ENCODE measurements around the gene ARHGEF3.

ARHGEF3 gene

GRCh38 chr3:56799251-56799882, 2.4 kb downstream of the ARHGEF3 start:
- DNase-seq (ENCODE audit: insufficient read length, low spot score) (peak; percentile 39), FAIRE-seq (peak; percentile 83)

- FAIRE-seq: no peak
- no peak for DNase-seq (ENCODE audit: insufficient read length, low spot score)
Measured at GRCh38 chr3:56796996-56797395, 4.8 kb downstream of the ARHGEF3 start.

- FAIRE-seq: no peak
- DNase-seq (ENCODE audit: insufficient read length, low spot score): no peak
Measured at GRCh38 chr3:56796202-56796601, 5.5 kb downstream of the ARHGEF3 start.

GRCh38 chr3:56795829-56796185, 5.9 kb downstream of the ARHGEF3 start:
- DNase-seq (ENCODE audit: insufficient read length, low spot score): no peak
- FAIRE-seq: no peak

- no peak for FAIRE-seq
Measured at GRCh38 chr3:56795097-56795828, 6.5 kb downstream of the ARHGEF3 start.

GRCh38 chr3:56792193-56792592, 9.6 kb downstream of the ARHGEF3 start:
- DNase-seq (ENCODE audit: insufficient read length, low spot score): no peak

More at GRCh38 chr3:56795097-56795828, 6.5 kb downstream of the ARHGEF3 start:
- DNase-seq (ENCODE audit: insufficient read length, low spot score): no peak

GRCh38 chr3:56790016-56790821, 11.5 kb downstream of the ARHGEF3 start:
- no peak for DNase-seq (ENCODE audit: insufficient read length, low spot score)
- FAIRE-seq: no peak

More at GRCh38 chr3:56792193-56792592, 9.6 kb downstream of the ARHGEF3 start:
- FAIRE-seq: no peak

- DNase-seq (ENCODE audit: insufficient read length, low spot score): no peak
- FAIRE-seq: no peak
Measured at GRCh38 chr3:56789076-56789475, 12.7 kb downstream of the ARHGEF3 start.

GRCh38 chr3:56788521-56788920, 13.2 kb downstream of the ARHGEF3 start:
- no peak for DNase-seq (ENCODE audit: insufficient read length, low spot score)
- no peak for FAIRE-seq

- DNase-seq (ENCODE audit: insufficient read length, low spot score) (no peak), FAIRE-seq (no peak)
Measured at GRCh38 chr3:56787784-56788256, 13.9 kb downstream of the ARHGEF3 start.

GRCh38 chr3:56787258-56787775, 14.4 kb downstream of the ARHGEF3 start:
- DNase-seq (ENCODE audit: insufficient read length, low spot score): no peak
- no peak for FAIRE-seq

- FAIRE-seq (peak; percentile 56), DNase-seq (ENCODE audit: insufficient read length, low spot score) (no peak)
Measured at GRCh38 chr3:56785499-56785898, 16.2 kb downstream of the ARHGEF3 start.

- FAIRE-seq (no peak), DNase-seq (ENCODE audit: insufficient read length, low spot score) (no peak)
Measured at GRCh38 chr3:56784448-56785001, 17.2 kb downstream of the ARHGEF3 start.

- DNase-seq (ENCODE audit: insufficient read length, low spot score): peak; percentile 55
- FAIRE-seq: peak; percentile 95
Measured at GRCh38 chr3:56783644-56784447, 17.9 kb downstream of the ARHGEF3 start.

GRCh38 chr3:56782906-56783305, 18.8 kb downstream of the ARHGEF3 start:
- FAIRE-seq: peak; percentile 39
- no peak for DNase-seq (ENCODE audit: insufficient read length, low spot score)

- FAIRE-seq: no peak
- DNase-seq (ENCODE audit: insufficient read length, low spot score): no peak
Measured at GRCh38 chr3:56782215-56782614, 19.5 kb downstream of the ARHGEF3 start.

GRCh38 chr3:56781762-56782161, 20.0 kb downstream of the ARHGEF3 start:
- FAIRE-seq: no peak

GRCh38 chr3:56780936-56781335, 20.8 kb downstream of the ARHGEF3 start:
- DNase-seq (ENCODE audit: insufficient read length, low spot score) (no peak), FAIRE-seq (no peak)

More at GRCh38 chr3:56781762-56782161, 20.0 kb downstream of the ARHGEF3 start:
- DNase-seq (ENCODE audit: insufficient read length, low spot score): no peak

GRCh38 chr3:56778893-56779292, 22.9 kb downstream of the ARHGEF3 start:
- DNase-seq (ENCODE audit: insufficient read length, low spot score) (no peak), FAIRE-seq (no peak)

GRCh38 chr3:56776556-56776950, 25.2 kb downstream of the ARHGEF3 start:
- DNase-seq (ENCODE audit: insufficient read length, low spot score): no peak
- FAIRE-seq: no peak

Measured in GM19239 (cell line).